Medulla oblongata (tissue), 1 donor: ENCODE results near the gene PRPF19.

ENCODE experiments used
- DNase-seq: peaks from one replicate; pipeline ENCODE4 v3.0.0-alpha.2; 2015; ENCODE audit errors: extremely low spot score

Gene PRPF19

DNA sequence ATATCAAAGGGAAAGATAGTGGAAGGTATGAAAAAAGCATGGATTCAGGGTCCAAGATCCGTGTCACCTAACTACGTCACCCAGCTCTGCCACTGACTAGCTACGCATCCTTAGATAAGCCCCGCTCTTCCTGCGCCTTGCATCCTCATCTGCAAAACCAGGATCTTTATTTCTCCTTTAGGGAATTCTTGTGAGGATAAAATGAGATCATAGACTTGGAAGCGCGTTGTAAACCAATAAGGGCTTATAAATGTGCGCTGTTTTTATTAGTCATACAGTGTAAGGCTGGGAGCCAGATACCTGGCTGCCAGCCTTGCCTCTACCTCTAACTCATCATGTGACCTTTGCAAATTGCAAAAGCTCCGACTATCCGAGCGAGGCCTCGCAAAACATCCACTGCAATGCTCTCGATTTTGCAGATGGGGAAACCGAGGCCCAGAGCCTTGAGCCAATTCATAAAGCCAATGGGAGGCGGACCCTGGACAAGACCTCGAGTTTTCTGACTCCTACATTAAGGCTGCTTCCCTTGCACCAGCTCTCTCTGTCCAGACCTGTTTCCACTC, 753 bp downstream of the PRPF19 start:
- no peak for DNase-seq

DNA sequence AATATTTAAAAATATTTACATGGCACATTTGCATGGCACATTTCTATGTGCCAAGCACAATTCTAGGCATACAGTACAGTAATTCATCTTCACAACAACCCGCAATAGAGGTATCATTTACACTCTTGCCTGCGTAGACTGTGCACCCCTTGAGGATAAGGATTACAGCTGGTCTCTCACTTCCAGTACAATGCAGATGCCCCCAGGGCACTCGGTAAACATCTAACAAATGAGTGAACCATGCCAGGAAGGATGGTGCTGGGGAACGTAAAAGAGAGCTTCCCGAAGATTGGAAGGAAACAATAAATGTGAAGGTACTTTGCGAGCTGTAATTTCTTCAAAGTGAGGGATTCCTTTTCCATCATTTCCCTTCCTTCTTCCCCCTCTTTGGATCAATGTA, 1.3 kb downstream of the PRPF19 start:
- DNase-seq = no peak

DNA sequence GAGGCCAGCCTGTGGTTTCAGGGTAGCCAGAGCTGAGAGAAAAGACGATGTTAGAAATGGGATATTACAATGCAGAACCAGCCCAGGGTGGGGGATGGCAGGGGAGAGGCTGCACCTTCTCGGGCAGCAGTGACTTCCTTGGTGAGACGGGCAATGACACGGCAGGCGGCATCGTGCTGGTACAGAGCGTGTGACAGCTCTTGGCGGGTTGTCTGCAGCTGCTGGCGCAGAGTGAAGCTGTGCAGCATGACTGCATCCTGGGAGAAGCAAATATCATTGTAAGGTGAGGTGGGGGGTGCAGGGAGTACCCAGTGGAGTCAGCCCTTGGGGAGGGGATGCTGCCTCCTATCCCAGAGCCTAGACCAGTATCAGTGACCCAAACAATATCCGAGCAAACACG, 3.8 kb downstream of the PRPF19 start:
- DNase-seq = no peak

DNA sequence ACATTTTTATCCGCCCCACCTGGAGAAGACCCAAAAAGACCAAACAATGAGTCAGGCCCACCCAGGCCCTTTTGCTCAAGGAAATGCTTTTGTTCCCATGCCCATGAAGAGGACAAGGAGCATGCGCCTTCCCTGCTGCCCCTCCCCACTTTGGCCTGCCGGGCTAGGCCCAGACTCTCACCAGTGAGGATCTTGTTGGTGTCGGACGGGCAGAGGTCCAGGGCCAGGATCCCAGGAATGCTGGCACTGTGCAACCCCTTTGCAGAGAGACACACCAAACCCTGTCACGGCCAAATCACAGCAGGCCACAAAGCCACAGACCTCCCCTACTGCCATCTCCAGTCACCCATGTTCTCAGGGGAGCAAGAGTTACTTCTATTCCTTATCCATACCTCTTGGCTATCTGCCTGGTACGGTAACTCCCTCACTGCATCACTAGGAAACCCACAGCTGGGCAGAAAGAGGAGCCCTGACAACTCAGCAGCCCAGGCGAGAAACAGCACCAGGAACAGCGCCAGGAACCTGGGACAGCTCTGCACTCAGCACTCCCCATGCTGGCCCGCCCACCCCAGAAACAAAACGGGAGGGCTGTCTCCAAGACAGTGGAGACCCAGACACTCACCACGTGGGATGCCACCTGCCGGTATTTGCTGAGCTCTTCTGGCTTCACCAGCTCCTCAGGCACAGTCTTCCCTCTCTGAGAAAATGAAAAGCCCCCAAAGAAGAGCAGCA, 5.5 kb downstream of the PRPF19 start:
- peak; percentile 68 for DNase-seq

DNA sequence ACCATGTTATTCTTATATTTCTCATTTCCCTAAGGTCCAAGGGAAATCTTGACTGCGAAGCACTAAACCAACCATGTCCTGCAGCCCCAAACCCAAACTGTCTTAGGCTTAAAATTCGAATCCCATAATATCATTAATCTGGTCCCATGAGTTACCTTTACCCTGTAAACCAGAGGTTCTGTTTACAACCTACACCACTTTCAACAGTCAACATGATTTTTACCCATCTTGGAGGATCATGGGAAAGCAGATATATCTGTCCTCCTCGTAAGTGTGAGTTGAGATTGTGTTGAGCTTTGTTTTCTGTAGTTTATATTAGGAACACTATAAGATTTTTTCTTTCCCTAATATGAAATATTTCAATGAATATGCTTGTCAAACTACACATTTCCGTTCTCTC, 6.4 kb downstream of the PRPF19 start:
- no peak for DNase-seq

DNA sequence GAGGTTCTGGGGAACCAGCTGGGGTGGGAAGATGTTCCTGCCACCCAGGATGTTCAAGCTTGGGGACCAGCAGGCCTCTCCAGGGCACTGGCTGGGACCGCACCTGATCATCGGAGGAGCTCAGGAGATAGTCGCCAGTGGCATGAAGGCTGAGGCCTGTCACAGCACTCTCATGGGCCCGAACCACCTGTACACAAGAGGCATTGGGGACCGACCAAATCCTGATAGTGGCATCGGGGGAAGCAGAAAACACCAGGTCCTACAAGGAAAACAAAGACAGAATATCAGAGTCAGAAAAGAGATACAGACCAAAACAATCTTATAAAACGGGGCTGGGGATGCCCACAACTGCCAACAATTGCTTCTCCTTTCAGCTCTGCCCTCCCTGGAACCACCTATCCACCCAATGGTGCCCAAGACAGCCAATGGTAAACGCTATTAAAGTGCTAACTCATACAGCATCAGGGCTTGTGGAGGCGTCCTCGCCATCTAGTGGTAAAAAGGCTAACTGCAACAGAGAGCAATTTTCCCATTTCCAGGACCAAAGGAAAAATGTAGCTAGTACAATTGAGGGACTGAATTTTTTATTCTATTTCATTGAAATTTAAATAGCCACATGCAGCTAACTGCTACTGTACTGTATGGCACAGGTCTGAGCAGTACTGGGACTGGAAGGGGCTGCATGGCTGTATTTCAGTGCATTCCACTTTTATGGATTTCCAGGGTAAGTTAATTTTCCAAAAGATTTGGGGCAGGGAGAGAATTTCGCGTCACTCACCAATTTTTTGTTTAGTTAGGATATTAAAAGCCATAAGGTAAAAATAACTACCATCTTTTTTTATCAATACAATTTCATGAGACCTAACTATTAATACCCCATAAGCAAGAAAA, 7.1 kb downstream of the PRPF19 start:
- peak; percentile 69 for DNase-seq

DNA sequence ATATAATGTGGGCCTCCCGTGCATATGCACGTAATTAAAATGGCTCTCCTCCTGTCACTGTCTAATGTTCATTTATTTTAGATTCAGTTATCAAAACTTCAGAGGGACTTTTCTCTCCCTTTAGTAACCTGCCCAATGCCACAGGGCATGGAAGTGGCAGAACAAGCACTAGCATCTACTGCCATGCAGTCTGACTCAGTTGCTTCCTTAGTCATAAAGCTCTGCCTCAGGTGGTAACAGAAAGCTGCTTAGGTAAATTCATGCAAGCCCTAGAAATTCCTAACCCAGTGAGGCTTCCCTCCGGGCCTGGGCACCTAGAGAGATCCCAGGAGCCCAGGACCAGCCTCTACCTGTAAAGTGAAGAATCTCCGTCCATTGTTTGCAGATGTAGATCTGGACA, 8.9 kb downstream of the PRPF19 start:
- DNase-seq = no peak

DNA sequence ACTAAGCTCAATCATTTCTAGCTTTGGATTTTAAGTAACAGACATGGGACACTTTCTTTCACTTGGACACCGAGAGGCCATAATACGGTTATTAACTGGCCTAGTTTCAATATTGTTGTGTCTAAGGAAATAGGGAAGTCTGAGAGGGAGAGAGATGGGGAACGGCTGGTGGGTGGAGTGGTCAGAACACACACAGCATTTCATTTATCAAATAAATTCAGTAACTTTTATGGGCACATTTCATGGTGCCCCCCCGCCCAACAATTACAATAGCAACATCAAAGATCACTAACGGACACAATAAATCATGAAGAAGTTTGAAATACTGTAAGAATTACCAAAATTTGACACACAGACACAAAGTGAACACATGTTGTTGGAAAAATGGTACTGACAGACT, 10.7 kb downstream of the PRPF19 start:
- no peak for DNase-seq

DNA sequence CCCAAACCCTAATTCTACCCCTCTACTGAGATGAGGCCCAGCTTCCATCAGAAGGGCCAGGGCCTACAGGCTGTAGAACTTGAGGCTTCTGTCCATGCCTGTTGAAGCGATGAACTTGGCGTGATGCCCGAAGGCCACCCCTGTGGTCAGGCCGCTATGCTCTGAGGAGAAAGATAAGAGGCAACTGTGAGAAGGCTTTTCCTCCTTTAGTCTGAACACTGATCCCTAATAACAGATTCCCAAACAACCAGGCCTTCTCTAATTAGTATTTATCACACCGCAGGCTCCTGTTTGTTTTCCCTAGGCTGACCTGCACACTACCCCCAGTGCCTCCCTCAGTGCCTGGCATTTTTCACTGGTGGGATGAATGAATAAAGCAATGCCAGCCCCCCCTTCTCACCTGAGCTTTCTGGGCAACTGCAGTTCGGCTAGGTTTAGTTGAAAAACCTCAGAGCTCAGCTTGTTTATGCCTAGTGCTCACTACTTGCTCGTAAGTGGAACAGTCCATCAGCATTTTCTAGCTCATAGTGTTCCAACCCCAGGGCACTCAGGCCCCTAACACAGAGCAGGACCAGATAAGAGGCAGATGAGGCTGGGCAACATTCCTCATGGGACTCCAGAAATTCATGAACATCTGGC, 15.2 kb downstream of the PRPF19 start:
- DNase-seq = no peak

DNA sequence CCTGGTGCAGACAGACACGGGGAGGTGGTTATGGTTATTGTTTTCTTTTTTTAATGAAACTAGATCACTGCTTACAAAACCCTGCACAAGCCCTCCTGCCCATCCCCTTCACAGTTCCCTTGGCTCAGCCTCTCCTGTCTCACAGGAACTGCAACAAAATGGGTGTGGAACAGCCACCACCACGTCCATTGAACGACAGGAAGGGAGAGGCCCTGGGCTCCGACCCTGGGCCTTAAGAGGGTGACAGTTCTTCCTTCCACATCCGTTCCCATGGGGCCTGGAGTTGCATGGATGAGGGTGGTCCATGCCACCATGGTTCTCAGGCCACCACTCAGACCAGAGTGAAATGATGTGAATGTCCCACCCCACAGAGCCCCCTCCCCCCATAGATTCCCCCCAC, 15.7 kb downstream of the PRPF19 start:
- no peak for DNase-seq

DNA sequence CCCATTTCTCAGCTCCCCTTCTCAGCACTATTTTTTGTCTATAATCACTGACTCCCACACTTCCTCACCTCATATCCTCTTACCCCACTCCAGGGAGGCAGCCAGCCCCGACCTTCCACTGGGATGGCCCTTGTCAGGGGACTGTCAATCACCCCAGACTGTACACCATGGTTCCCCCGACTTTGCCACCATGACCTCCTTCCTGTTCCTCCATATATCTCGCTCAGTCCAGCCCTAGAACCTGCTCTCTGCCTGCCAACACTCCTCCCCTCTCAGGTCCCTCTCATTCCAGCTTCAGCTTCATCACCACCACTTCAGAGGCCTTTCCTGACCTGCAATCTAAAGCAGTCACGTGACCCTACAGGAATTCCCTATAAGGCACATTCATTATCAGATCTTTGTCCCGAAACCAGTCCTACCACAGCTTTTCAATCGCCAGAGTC, 16.5 kb downstream of the PRPF19 start:
- DNase-seq = no peak

DNA sequence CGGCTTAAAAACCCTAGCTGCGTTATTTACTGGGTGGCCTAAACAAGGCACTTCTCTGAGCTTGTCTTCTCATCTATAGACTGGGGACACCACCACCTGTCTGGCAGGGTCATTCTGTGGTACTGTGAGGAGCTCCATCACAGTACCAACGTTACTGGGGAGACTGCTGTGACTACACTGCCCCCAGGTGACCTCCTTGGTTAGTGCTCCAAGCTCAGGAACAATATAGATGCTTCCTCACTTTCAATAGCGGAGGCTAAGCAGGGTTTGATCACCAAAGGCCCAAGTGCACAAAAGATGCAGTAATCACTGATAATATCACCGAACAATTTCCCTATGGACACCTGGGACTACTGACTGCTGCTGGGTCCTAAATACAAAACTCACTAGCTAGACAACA, 18.8 kb downstream of the PRPF19 start:
- peak; percentile 66 for DNase-seq

DNA sequence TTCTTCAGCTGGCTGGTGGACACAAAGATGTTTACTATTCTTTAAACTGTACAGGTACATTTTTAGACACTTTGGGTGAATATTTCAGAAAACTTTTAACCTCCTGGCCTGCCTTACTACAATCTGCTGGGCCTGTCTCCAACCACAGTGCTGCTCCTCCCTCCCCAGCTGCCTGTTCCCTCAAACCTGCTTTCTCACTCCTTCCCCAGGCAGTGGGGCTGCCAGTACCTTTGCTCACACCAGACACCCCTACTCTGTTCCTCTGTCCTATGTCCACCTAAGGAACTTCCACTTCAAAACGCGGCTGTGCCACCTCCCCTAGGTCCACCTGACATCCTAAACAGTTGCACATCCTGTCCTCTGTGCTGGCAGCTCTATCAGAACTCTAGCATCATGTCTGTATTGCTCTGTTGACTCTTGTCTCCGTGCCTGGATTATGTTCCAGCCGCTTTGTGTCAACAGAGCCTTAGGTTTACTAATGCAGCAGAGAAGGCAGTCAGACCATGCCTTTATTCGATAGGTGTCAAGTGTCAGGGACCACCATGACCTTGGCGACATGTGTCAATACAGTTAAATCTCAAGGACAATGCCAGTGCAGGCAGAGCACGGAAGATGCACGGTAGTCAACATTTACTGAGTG, 25.6 kb downstream of the PRPF19 start:
- DNase-seq = no peak

DNA sequence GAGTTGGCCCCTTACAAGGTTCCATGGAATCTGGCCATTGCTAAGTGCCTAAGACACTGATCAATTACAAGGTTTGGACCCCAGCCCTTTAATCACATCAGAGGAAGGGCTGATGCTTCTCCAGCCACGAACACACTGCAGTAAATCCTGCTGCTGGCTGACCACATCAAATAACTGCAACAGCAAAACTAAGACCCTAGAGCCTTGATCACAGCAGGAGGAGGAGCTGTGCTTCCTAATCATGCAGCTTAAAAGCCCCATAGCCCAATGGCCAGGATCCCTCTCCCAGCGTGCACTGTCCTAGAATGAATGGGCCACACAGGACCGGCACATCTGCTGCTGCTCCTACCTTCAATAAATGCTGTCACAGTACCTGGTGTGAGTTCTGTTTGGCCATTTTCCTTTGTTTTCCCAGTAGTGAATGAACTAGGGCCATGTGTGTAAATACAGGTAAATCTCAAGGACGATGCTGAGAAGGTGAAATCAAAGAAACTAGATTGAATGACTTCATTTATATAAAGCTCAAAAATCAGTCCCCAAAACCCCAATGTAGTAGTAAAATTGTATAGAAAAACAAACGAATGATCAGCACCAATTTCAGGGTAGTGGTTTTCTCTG, 26.3 kb downstream of the PRPF19 start:
- no peak for DNase-seq

DNA sequence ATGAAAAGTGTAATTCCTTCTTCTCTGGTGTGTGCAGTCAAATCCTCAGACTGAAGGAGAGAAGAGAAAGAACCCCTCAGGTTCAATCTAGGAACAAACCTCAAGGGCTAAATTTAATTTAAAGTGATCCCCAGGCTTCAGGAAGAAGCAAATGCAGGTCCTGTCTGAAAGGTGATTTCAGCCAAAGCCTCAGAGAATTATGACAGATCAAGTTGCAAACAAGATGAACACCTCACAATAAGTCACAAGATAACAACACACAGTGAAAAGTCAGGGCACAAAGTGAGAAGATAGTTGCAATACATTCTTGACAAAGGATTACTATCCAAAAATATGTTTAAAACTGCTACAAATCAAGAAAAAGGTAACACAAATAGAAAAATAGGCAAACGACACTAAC, 27.3 kb downstream of the PRPF19 start:
- no peak for DNase-seq

DNA sequence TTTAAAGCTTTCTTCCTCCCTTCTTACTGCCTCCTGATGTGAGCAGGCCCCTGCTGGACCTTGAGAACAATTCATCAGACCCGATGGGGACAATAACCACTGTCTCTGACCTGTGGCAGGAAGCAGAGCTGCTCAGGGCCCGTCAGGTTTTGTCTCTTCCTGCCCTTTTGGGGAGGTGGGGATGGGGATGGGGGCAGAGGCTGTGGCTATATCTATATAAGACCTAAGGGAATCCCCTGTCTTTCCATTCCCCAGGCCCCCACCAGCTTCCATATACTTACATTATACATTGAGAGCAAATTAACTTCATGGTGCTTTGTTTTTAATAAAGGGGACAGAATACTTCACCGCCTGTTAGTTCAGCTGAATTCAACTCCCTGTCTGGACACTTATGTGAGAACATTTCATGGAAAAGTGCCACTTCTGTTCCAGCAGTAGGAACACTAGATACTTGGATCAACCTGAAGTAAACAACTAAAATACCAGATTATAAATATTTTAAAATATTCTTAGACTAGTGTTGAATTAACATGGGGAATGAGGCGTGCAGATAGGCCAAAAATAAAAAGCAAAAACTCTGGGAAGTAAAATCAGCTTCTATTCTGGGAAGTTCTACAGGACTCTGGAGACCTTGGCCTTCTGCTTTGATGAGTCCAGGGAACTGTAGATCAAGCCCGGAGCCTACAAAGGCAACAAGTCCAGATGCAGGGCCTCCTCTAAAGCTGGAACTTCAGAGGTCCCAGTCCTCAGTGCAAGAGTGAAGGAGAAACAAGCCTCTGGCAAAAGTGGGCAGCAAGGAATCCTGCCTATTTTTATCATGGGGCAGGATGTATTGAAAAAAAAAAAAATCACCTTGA, 27.9 kb downstream of the PRPF19 start:
- no peak for DNase-seq

DNA sequence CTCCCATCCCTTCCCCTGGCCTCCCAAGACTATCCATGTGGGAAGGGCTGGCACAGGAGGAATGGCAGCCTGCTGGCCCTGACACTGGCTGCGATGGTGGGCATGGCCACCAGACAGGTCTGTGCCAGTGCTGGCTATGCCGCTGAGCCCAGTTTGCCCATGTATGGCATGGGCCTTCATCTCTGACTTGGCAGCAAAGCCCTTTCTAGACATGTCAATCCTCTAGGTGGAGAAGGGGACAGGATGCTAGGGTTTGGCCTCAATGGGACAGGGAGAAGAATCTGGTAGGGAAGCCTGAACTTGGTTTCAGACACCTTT, 30.3 kb downstream of the PRPF19 start:
- DNase-seq = no peak

DNA sequence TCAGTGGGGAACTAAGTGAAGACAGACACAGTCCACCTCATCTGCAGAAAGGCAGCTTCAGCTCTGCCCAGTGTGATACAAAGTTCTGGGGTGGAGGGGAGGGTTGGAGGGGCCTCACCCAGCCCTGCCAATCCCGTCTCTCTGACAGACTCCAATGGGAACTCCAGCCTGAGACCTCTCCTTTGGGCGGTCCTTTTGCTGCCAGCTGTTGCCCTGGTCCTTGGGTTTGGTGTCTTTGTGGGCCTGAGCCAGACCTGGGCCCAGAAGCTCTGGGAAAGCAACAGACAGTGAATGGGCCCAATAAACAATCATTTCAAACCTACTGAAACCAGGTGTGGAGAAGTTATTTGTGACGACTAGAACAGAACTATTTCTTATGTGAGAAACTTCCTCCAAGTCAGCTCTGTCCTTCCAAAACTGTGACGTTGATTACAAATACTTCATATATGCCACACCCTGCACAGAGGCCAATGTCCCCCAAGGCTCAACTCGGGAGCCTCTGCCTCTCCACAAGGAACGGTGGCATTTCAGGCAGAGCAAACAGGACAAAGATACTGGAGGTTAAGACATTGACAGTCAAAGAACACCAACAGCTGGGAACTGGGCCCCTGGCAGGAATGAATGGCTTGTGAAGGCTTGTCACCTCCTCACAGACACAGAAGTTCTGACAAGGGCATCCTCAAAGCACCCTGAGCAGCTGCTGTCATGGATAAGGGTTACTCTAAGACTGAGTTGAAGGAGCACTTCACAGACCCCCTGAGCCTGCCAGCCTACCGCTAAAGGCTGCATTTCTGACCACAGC, 30.8 kb downstream of the PRPF19 start:
- no peak for DNase-seq

DNA sequence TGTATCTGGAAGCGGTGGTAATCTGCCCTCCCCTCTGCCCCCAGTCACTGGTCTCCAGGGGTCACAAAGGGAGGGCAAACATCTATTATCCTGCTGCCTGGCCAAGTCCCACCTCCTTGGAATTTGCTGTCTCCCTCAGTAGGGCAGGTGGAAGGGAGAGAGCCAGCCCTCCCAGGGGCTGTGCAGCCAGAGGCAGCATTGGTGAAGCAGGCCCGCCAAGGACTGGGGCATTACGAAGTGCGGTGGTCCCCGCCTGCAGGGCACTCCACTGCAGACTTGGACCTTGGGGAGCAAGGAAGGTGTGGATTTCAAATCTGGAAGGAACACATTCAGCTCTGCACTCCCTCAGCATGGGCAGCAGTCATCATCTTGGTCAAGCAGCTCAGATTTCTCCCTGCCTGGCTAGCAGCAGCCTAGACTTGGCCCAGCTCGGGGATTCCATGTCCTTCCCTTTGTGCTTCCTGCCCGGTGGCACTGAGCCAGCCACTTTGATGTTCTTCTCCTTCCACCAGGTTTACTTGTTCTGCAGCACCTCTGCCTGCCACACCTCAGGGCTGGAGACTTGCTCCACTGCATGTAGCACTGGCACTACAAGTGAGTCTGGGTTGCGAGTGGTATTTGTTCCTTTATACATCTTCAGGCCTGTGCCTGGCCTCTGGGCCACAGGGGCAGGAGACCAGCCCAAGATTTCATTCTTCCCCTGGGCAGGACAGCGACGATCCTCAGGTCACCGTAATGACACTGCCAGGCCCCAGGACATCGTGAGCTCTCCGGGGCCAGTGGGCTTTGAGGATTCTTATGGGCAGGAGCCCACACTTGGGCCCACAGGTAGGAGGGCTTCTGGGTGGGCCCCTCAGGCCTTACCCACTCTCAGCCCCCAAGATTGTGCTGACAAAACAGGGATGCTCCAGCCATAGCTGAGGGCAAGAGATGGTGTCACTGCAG, 31.7 kb downstream of the PRPF19 start:
- no peak for DNase-seq
